Measurements from ENCODE around the gene CTSH. TPM values are rescaled to one million over a fixed set of nuclear protein-coding genes. Genes with fewer than 3 reads are reported as not detected.

The CTSH gene
- total RNA-seq: 3.5 and 15.5 TPM in 2 replicates

GRCh38 chr15:78944669-78945407 lies at the start of gene CTSH:
Gene CTSH (minus strand): TSS chr15:78945046. CDS start chr15:78944981, 65 bp downstream.

GRCh38 chr15:78872155-78872971 lies 72.5 kb downstream of the CTSH start, which contains the start of gene MORF4L1:
Gene MORF4L1 (plus strand): TSS chr15:78872890. CDS start chr15:78873018, 128 bp downstream.

Other genes starting within 250 kb of the CTSH start
- gene ADAMTS7, start 133.6 kb downstream of the CTSH start, total RNA-seq: 12.8 and 18.6 TPM in 2 replicates
- gene MORF4L1, start 72.2 kb downstream of the CTSH start, total RNA-seq: 447 and 559 TPM in 2 replicates
- not detected in 2 replicates for gene RASGRF1, start 145.7 kb upstream of the CTSH start, total RNA-seq